Keratinocyte (primary cell): ENCODE results near the gene GLCE. TPM values are rescaled to one million over a fixed set of nuclear protein-coding genes. Genes with fewer than 3 reads are reported as not detected.

Experiments used
- DNase-seq: peaks from one replicate; pipeline ENCODE4 v3.0.0-alpha.2; 2011; ENCODE audit warnings: low read depth, missing footprints, low spot score
- FAIRE-seq: peaks from 2 replicates; lab custom pipeline; 2011; peaks lifted over from hg19 to GRCh38; lab: Jason Lieb, UNC
- H2AFZ ChIP-seq: 2 replicates; pipeline ENCODE4 v1.6.0; 2012; ENCODE audit warnings: low read length, control low read depth, inconsistent platforms; ENCODE audit not compliant: control insufficient read depth
- H3K27ac ChIP-seq: 2 replicates; pipeline ENCODE4 v1.5.1; 2011; ENCODE audit warnings: low read length; ENCODE audit not compliant: control insufficient read depth, insufficient read depth
- H3K27me3 ChIP-seq: 3 replicates; pipeline ENCODE4 v1.6.0; 2011; ENCODE audit warnings: low read length; ENCODE audit not compliant: control insufficient read depth, insufficient read depth; ENCODE audit errors: extremely low read depth
- H3K36me3 ChIP-seq, 2 experiments: 2 replicates in 1 of 2; 3 replicates in 1 of 2; pipeline ENCODE4 v1.5.1; 2011; ENCODE audit warnings: low read length in 2 of 2, mild to moderate bottlenecking in 1 of 2; ENCODE audit not compliant: control insufficient read depth in 2 of 2, insufficient read depth in 2 of 2; ENCODE audit errors: extremely low read depth in 1 of 2
- H3K4me1 ChIP-seq: 3 replicates; pipeline ENCODE4 v1.5.1; 2011; ENCODE audit warnings: low read length; ENCODE audit not compliant: control insufficient read depth, insufficient read depth; ENCODE audit errors: extremely low read depth
- H3K4me2 ChIP-seq: 3 replicates; pipeline ENCODE4 v1.6.0; 2011; ENCODE audit warnings: low read depth, low read length; ENCODE audit not compliant: control insufficient read depth, insufficient read depth; ENCODE audit errors: extremely low read depth
- H3K4me3 ChIP-seq, 3 experiments: fragments of 200-600 bp in 1 of 3; sonication (generic) in 1 of 3; 2 replicates in 2 of 3; 3 replicates in 1 of 3; pipeline ENCODE4 v1.5.1; 2011 to 2016; ENCODE audit warnings: low read length in 3 of 3, mild to moderate bottlenecking in 3 of 3, control low read depth in 2 of 3, inconsistent platforms in 1 of 3, low read depth in 1 of 3, mixed read lengths in 1 of 3, mixed run types in 1 of 3, moderate library complexity in 1 of 3; ENCODE audit not compliant: control insufficient read depth in 2 of 3, insufficient read depth in 2 of 3; ENCODE audit errors: extremely low read depth in 1 of 3
- H3K79me2 ChIP-seq: 2 replicates; pipeline ENCODE4 v1.6.0; 2012; ENCODE audit warnings: low read length; ENCODE audit not compliant: control insufficient read depth, insufficient read depth
- H3K9ac ChIP-seq: 3 replicates; pipeline ENCODE4 v1.6.0; 2011; ENCODE audit warnings: low read length; ENCODE audit not compliant: control insufficient read depth, insufficient read depth; ENCODE audit errors: extremely low read depth
- H3K9me1 ChIP-seq: 3 replicates; pipeline ENCODE4 v1.6.0; 2011; ENCODE audit warnings: low read length; ENCODE audit not compliant: control insufficient read depth, insufficient read depth; ENCODE audit errors: extremely low read depth
- H3K9me3 ChIP-seq: 2 replicates; pipeline ENCODE4 v1.5.1; 2012; ENCODE audit warnings: low read depth, low read length; ENCODE audit not compliant: control insufficient read depth
- H4K20me1 ChIP-seq: 3 replicates; pipeline ENCODE4 v1.6.0; 2011; ENCODE audit warnings: low read length; ENCODE audit not compliant: control insufficient read depth, insufficient read depth; ENCODE audit errors: extremely low read depth
- CTCF ChIP-seq, 3 experiments: IDR thresholded peaks in 1 of 3; conservative IDR thresholded peaks in 1 of 3; optimal IDR thresholded peaks in 1 of 3; 2 replicates in 2 of 3; 3 replicates in 1 of 3; pipeline versions ENCODE3 to v1.5.1; 2011; ENCODE audit warnings: low read length in 3 of 3, mild to moderate bottlenecking in 3 of 3, moderate library complexity in 2 of 3, control low read depth in 1 of 3, inconsistent platforms in 1 of 3; ENCODE audit not compliant: insufficient read depth in 2 of 3; ENCODE audit errors: extremely low read depth in 1 of 3
- EZH2 ChIP-seq: IDR thresholded peaks from one replicate; pipeline ENCODE4 v1.6.1; 2012; ENCODE audit warnings: inconsistent platforms, mild to moderate bottlenecking, low read length, moderate library complexity
- dilution Hi-C: fragments of 300-500 bp; cut with MboI; formaldehyde crosslinking; loops from one replicate; pipeline ENCODE4 v1.7.0; 2020; ENCODE audit warnings: low sequenced_read_pairs; ENCODE audit not compliant: extremely low pct_ligation_motif_present
- polyA plus RNA-seq, 5 experiments: library from polyadenylated mRNA; depleted of rRNA in 3 of 5; stranded (reverse) in 3 of 5; stranded (forward) in 1 of 5; unstranded in 1 of 5; fragments of >200 nt; gene quantifications; 1 replicate in 1 of 5; 2 replicates in 3 of 5; 3 replicates in 1 of 5; pipeline versions ENCODE4 v1.2.1 to v1.2.3, GENCODE V29; 2011 to 2012; ENCODE audit warnings: missing spikeins in 2 of 5, low read depth in 1 of 5, low replicate concordance in 1 of 5

The GLCE gene
- polyA plus RNA-seq, 1 donor (not counting 4 experiments of a cell fraction or from before 2014, with no cell fraction given): 16.3 TPM

DNA sequence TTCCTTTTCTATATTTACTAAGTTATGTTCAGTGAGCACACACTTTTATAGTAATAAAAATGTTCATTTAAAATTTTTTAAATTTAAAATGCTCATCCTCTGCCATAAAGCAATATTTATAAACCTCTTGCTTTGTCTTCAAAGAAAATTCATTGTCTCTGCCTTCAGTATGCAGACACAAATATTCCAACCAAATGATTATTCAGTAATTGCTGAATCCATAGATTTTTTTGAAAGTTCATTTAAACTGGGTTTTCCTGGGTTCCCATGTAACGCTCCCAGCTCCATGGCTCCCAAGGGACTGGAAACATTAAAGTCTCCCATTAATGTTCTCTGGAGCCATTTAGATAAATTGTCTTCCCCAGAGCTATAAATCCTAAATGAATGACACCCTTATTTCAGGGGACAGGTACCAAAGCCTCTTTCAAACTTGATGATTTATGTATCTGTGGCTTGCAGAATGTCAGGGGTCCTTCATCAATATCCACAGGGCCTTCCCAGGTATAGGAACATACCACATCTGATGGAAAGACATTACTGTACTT, 15.2 kb upstream of the GLCE start:
- Histone ChIP-seq H3K4me3 (no peak overlapping the region), H3K9ac (no peak overlapping the region), H3K4me2 (no peak overlapping the region), H3K4me1 (no peaks in the 10 kb centered on the region), H3K36me3 (no peaks in the 10 kb centered on the region), H3K79me2 (no peaks in the 10 kb centered on the region), H3K27ac (no peak overlapping the region), H3K9me3 (no peaks in the 10 kb centered on the region), H4K20me1 (no peaks in the 10 kb centered on the region), H3K9me1 (no peaks in the 10 kb centered on the region), H3K27me3 (peaks cover 30% of the 10 kb centered on the region), H2AFZ (no peak overlapping the region)
- FAIRE-seq: no peak
- DNase-seq: no peak
- dilution Hi-C loops: no loop called here
- TF ChIP-seq CTCF (optimal IDR thresholded peaks at IDR 0.05 in 1 of 3, IDR thresholded peaks at IDR 0.05 in 1 of 3, conservative IDR thresholded peaks at IDR 0.05 in 1 of 3; ENCODE audit: extremely low read depth in 1 of 3, insufficient read depth in 2 of 3, low read length in 3 of 3): no peak
- TF ChIP-seq EZH2: no peak

GRCh38 chr15:69145694-69146492, 14.5 kb upstream of the GLCE start:
- Histone ChIP-seq H3K4me1 (no peaks in the 10 kb centered on the region), H3K36me3 (no peaks in the 10 kb centered on the region), H3K9me1 (no peaks in the 10 kb centered on the region), H3K4me3 (no peak overlapping the region), H3K79me2 (no peaks in the 10 kb centered on the region), H4K20me1 (no peaks in the 10 kb centered on the region), H3K27ac (no peak overlapping the region), H3K9ac (no peak overlapping the region), H3K27me3 (peaks cover 28% of the 10 kb centered on the region), H3K9me3 (no peaks in the 10 kb centered on the region), H3K4me2 (no peak overlapping the region), H2AFZ (no peak overlapping the region)
- dilution Hi-C loops: no loop called here
- FAIRE-seq (no peak), DNase-seq (no peak)
- TF ChIP-seq EZH2: no peak
- TF ChIP-seq CTCF (optimal IDR thresholded peaks at IDR 0.05 in 1 of 3, IDR thresholded peaks at IDR 0.05 in 1 of 3, conservative IDR thresholded peaks at IDR 0.05 in 1 of 3; ENCODE audit: extremely low read depth in 1 of 3, insufficient read depth in 2 of 3, low read length in 3 of 3): no peak
